Immature natural killer cell (primary cell): ENCODE data around the gene IFNAR2. TPM values are rescaled to one million over a fixed set of nuclear protein-coding genes. Genes with fewer than 3 reads are reported as not detected.
"Not testable (repeated sequence)": the region's sequence is repeated elsewhere in the genome, so short reads cannot be mapped to it uniquely, and the experiment has no call there.

ENCODE experiments used
- DNase-seq, 3 donors: peaks; one replicate each; pipeline ENCODE4 v3.0.0; 2022; ENCODE audit warnings: mixed read lengths in 1 of 3
- H3K27ac Mint-ChIP-seq, 6 donors: one replicate each; pipeline ENCODE4 v1.8.0; 2020; ENCODE audit warnings: mixed read lengths in 6 of 6, mild to moderate bottlenecking in 5 of 6, inconsistent platforms in 4 of 6, moderate library complexity in 3 of 6
- H3K27me3 Mint-ChIP-seq, 3 donors: one replicate each; pipeline ENCODE4 v1.8.0; 2020 to 2021; ENCODE audit warnings: low read depth in 3 of 3, mild to moderate bottlenecking in 3 of 3, mixed read lengths in 3 of 3, moderate library complexity in 3 of 3, inconsistent platforms in 1 of 3
- H3K36me3 Mint-ChIP-seq, 3 donors: one replicate each; pipeline ENCODE4 v1.8.0; 2020; ENCODE audit warnings: mixed read lengths in 3 of 3, inconsistent platforms in 2 of 3, mild to moderate bottlenecking in 2 of 3
- H3K4me1 Mint-ChIP-seq, 2 donors: one replicate each; pipeline ENCODE4 v1.8.0; 2020; ENCODE audit warnings: inconsistent platforms in 2 of 2, mild to moderate bottlenecking in 2 of 2, mixed read lengths in 2 of 2, moderate library complexity in 1 of 2
- H3K4me3 Mint-ChIP-seq, 5 donors: one replicate each; pipeline ENCODE4 v1.8.0; 2020; ENCODE audit warnings: mild to moderate bottlenecking in 5 of 5, mixed read lengths in 5 of 5, inconsistent platforms in 3 of 5, moderate library complexity in 3 of 5
- H3K9me3 Mint-ChIP-seq, 6 donors: one replicate each; pipeline ENCODE4 v1.8.0; 2020; ENCODE audit warnings: mild to moderate bottlenecking in 6 of 6, mixed read lengths in 6 of 6, inconsistent platforms in 4 of 6, moderate library complexity in 3 of 6
- polyA plus RNA-seq, 3 donors: library from polyadenylated mRNA; unstranded; fragments of 300-500 nt; fragmentation: Illumina TruSeq; gene quantifications; one replicate each; pipeline ENCODE4 v1.2.3, GENCODE V29; 2021

IFNAR2 gene
- polyA plus RNA-seq, 3 donors from 2014 or later, result 76.8 to 111 (median 87.9) TPM

DNA sequence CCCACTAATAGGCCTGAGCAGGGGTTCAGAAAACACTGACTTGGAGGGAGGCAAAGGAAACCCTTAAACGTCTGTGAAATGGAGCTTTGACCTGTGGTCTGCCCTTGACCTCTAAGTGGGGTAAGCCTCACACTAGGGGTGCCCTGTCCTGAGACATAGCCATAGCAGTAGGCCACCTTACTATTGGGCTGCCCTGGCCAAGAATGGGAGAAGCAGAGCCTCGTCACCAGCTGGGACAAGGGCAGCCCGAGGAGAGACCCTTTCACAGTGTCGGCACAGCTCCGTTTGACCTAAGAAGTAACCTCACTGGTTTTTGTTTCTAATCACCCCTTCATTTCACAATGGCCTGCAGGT, 26.4 kb upstream of the IFNAR2 start:
- Mint-ChIP-seq H3K9me3 (no peaks in the 10 kb centered on the region), H3K27me3 (peaks cover 10 to 15% (median 14%) of the 10 kb centered on the region in 3 donors), H3K36me3 (no peaks in the 10 kb centered on the region), H3K4me3 (peak overlapping the region in 4 of 5 donors; percentile 33 to 58 (median 44)), H3K4me1 (peaks cover 61 to 73% of the 10 kb centered on the region in 2 donors), H3K27ac (peak overlapping the region in 3 of 6 donors; percentile 40 to 48 (median 42))
- DNase-seq, result no peak

DNA sequence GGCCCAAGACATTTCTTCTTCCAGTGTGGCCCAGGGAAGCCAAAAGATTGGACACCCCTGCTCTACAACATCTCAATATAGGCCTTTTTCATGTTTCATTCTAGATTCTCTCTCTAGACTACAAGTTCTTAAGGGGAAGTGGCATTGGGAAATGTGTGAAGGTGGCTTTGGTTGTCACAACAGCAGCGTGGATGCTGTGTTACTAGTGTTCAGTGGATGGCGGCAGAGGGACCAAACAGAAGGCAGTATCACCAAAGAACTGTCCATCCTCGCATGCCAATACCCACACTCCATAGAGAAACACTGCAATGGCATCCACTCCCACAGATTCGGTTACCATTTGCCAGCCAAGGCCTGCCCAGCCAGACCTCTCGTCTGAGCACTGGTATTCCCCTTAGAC, 24.3 kb upstream of the IFNAR2 start:
- no peaks in the 10 kb centered on the region for H3K9me3 Mint-ChIP-seq
- peaks cover 6 to 12% (median 12%) of the 10 kb centered on the region in 3 donors for H3K27me3 Mint-ChIP-seq
- H3K27ac Mint-ChIP-seq, result peak overlapping the region; percentile 88 to 96 (median 93)
- DNase-seq, result peak; percentile 62 to 74 (median 70)
- peaks cover 62 to 72% of the 10 kb centered on the region in 2 donors for H3K4me1 Mint-ChIP-seq
- no peaks in the 10 kb centered on the region for H3K36me3 Mint-ChIP-seq
- peak overlapping the region; percentile 69 to 80 (median 79) for H3K4me3 Mint-ChIP-seq

DNA sequence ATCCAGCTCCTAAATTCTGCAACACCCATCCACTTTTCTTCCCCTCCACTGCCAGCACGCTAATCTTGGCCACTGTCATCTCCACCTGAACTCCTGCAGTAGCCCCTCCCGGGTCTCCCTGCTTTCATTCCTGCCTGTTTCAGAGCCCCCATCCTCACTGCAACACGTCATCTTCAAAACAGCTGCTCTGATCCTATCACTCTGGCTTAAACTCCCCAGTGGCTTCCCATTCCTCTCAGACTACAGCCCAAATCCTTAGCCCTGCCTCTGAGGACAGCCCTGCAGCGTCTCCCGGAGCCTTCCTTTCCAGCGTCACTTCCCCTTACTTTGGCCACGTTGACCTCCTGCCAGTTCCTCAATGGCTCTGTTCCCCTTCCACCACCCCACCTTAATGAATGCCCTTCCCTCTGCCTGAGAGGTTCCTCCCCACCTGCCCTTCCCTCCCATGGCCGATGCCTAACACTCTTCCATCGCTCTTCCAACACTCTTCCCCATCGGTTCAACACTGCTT, 22.9 kb upstream of the IFNAR2 start:
- Mint-ChIP-seq H3K27ac (peak overlapping the region; percentile 44 to 90 (median 66)), H3K4me3 (peak overlapping the region in 4 of 5 donors; percentile 41 to 61 (median 50)), H3K36me3 (no peaks in the 10 kb centered on the region), H3K9me3 (no peaks in the 10 kb centered on the region), H3K27me3 (peaks cover 6 to 12% (median 10%) of the 10 kb centered on the region in 3 donors), H3K4me1 (peaks cover 75 to 85% of the 10 kb centered on the region in 2 donors)
- DNase-seq, result no peak

DNA sequence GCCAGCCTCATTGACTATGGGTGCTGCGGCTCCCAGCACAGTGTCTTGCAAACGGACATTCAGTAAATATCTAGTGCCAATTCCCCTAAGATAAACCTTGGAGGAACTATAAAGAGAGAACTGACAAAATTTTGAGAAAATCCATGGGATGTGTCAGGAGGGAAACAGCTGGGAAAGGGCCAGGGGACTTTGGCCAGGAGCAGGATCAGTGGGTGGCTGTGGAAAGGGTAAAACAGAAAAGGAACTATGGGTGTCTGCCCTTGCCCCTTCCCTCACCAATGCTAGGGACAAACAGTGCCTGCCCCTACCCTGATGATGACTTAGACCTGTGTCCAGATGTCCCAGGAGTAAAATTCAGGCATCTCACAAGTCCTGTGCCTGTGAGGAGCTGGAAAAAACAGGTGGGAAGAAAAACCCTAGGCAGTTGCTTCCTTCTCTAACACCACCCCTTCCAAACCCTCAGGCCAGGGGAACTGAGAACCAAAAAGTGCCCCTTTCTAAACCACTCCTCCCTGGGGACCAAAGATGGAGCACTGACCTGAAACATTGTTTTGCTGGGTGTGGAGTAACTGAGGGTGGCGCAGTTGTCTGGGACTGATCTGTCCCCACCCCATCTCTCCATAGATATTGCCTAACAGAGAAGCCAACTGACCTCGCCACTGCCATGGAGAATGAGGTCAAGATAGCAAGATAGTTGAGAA, 22.1 kb upstream of the IFNAR2 start:
- Mint-ChIP-seq H3K9me3 (no peaks in the 10 kb centered on the region), H3K27me3 (peaks cover 9 to 11% (median 10%) of the 10 kb centered on the region in 3 donors), H3K27ac (peak overlapping the region; percentile 28 to 62 (median 48)), H3K4me3 (peak overlapping the region in 3 of 5 donors; percentile 24 to 29 (median 29)), H3K4me1 (peaks cover 76 to 85% of the 10 kb centered on the region in 2 donors), H3K36me3 (no peaks in the 10 kb centered on the region)
- DNase-seq, result no peak

DNA sequence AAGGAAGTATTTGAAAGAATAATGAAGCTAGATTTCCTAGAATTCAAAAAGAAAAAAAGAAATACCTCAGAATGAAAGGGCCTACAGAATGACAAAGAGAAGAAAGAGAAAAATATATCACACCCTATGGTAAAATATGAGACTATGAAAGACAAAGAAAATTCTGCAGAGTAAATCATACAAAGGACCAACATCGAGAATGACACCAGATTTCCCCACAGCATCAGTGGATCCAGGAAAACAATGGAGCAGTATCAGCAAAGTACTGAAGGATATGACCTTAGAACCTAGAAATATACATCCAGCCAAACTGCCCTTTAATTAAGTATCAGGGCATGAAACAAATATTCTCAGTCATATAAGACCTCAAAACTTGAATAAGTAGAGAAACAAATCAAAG, 21.2 kb upstream of the IFNAR2 start:
- H3K4me3 Mint-ChIP-seq, result peak overlapping the region in 1 of 5 donors; percentile 18
- peak overlapping the region in 4 of 6 donors; percentile 31 to 60 (median 41) for H3K27ac Mint-ChIP-seq
- no peaks in the 10 kb centered on the region for H3K9me3 Mint-ChIP-seq
- DNase-seq, result no peak
- peaks cover 6 to 10% (median 9%) of the 10 kb centered on the region in 3 donors for H3K27me3 Mint-ChIP-seq
- peaks cover 76 to 85% of the 10 kb centered on the region in 2 donors for H3K4me1 Mint-ChIP-seq
- H3K36me3 Mint-ChIP-seq, result no peaks in the 10 kb centered on the region

DNA sequence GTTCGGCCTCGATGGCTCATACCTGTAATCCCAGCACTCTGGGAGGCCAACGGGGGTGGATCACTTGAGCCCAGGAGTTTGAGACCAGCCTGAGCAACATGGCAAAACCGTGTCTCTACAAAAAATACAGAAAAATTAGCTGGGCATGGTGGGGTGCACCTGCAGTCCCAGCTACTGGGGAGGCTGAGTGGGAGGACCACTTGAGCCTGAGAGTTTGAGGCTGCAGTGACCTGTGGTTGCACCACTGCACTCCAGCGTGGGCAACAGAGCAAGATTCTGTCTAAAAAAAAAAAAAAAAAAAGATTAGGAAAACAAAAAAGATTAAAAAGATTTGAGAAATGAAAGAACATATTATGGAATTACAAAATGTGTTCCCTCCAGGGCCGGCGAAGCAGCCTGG, 18.4 kb upstream of the IFNAR2 start:
- no peaks in the 10 kb centered on the region for H3K36me3 Mint-ChIP-seq
- no peak for DNase-seq
- H3K4me1 Mint-ChIP-seq, result peaks cover 79 to 86% of the 10 kb centered on the region in 2 donors
- peak overlapping the region in 2 of 5 donors; percentile 15 to 32 for H3K4me3 Mint-ChIP-seq
- peaks cover 0 to 4% (median 3%) of the 10 kb centered on the region in 3 donors for H3K27me3 Mint-ChIP-seq
- no peaks in the 10 kb centered on the region for H3K9me3 Mint-ChIP-seq
- H3K27ac Mint-ChIP-seq, result peak overlapping the region in 2 of 6 donors; percentile 31 to 35

DNA sequence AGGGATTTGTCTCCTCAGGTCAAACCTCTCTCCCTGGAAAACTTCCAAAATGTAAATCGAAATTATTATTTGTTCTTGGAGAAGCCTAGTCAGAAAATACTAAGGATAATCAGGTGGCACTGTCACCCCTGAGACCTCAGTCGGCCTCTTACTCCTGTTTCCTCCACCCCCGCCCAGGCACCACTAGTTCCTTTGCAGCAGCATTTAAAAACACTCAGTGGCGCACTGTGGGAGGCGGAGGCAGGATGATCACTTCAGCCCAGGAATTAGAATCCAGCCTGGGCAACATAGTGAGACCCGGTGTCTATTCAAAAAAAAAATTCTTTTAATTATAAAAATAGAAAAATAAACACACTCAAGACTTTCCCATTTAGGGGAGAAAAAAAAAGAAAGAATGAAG, 18.0 kb upstream of the IFNAR2 start:
- Mint-ChIP-seq H3K4me1 (peaks cover 80 to 86% of the 10 kb centered on the region in 2 donors), H3K27ac (peak overlapping the region in 4 of 6 donors; percentile 73 to 89 (median 86)), H3K9me3 (no peaks in the 10 kb centered on the region), H3K27me3 (peaks cover 0 to 4% (median 3%) of the 10 kb centered on the region in 3 donors), H3K4me3 (peak overlapping the region in 3 of 5 donors; percentile 81 to 84 (median 81)), H3K36me3 (no peaks in the 10 kb centered on the region)
- no peak for DNase-seq

DNA sequence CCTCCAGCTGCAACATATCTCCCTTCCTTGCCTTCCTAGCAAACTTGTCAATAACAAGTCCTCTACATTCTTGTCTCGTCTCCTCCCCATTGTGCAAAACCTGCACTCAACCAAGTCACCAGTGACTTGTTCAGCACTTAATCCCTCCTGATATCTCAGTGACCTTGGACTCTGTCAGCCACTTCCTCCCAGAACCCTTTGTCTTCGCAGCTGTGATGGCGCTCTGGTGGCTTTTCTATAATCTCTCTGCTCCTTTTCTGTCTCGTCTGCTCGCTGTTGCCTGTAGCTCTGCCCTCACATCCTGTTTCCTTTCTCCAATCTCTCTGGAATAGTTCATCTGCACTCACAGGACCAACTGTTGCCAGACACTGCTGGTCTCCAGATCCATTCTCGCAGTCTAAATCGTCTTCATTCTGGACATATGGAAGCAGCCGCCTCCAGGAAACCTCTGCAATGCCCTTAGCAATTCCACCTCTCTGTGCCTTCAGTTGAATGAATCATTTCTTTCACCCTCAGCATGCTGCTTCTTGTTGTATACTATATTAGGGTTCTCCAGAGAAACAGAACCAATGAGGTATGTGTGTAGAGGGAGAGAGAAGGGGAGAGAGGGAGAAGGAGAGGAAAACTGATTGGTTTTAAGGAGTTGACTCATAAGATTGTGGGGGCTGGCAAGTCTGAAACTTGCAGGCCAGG, 17.4 kb upstream of the IFNAR2 start:
- Mint-ChIP-seq H3K36me3 (no peaks in the 10 kb centered on the region), H3K4me1 (peaks cover 80 to 86% of the 10 kb centered on the region in 2 donors), H3K4me3 (peak overlapping the region; percentile 63 to 84 (median 81)), H3K9me3 (no peaks in the 10 kb centered on the region), H3K27ac (peak overlapping the region; percentile 72 to 89 (median 85)), H3K27me3 (peaks cover 0 to 4% (median 3%) of the 10 kb centered on the region in 3 donors)
- peak in 1 of 3 donors; percentile 36 for DNase-seq

DNA sequence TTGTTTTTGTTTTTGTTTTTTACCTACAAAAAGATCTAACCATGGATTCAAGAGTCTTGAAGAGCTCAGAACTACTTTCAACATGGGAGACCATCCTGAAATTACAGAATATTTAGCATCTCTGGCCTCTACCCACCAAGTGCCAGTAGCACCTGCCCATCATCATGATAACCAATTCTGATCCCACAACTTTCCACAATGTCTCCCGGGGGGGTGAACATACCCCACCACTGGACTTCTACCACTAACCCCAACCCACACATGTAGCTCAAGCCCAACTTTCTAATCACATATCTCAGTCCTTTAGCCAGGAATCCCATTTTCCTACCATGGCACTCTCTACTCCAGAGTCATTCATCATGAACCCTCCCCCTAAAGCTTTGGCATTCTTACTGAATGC, 15.7 kb upstream of the IFNAR2 start:
- Mint-ChIP-seq H3K4me1 (peaks cover 80 to 89% of the 10 kb centered on the region in 2 donors), H3K27me3 (peaks cover 0 to 4% (median 3%) of the 10 kb centered on the region in 3 donors), H3K4me3 (peak overlapping the region in 4 of 5 donors; percentile 26 to 56 (median 38))

DNA sequence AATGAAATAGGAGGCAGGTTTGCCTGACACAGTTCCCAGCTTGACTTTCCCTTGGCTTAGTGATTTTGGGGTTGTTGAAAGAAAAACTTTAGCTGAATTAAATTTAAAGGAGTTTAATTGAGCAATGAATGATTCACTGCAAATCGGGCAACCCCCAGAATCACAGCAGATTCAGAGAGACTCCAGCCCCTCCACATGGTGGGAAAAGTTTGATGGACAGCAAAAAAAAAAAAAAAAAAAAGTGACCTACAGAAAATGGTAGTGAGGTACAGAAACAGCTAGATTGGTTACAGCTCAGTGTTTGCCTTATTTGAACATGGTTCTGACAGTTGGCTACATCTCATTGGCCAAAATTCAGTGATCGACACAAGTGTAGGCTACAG, 12.6 kb upstream of the IFNAR2 start:
- DNase-seq, result no peak
- no peak overlapping the region for H3K4me3 Mint-ChIP-seq
- H3K9me3 Mint-ChIP-seq, result no peaks in the 10 kb centered on the region
- H3K27ac Mint-ChIP-seq, result peak overlapping the region in 5 of 6 donors; percentile 78 to 94 (median 87)
- H3K27me3 Mint-ChIP-seq, result peaks cover 0 to 5% (median 3%) of the 10 kb centered on the region in 3 donors
- peaks cover 0 to 4% (median 0%) of the 10 kb centered on the region in 3 donors for H3K36me3 Mint-ChIP-seq
- peaks cover 80 to 92% of the 10 kb centered on the region in 2 donors for H3K4me1 Mint-ChIP-seq

More for the DNA sequence above, 15.7 kb upstream of the IFNAR2 start:
- Mint-ChIP-seq H3K27ac (peak overlapping the region; percentile 9 to 80 (median 74)), H3K9me3 (no peaks in the 10 kb centered on the region), H3K36me3 (peaks cover 0 to 4% (median 0%) of the 10 kb centered on the region in 3 donors)
- DNase-seq, result no peak

DNA sequence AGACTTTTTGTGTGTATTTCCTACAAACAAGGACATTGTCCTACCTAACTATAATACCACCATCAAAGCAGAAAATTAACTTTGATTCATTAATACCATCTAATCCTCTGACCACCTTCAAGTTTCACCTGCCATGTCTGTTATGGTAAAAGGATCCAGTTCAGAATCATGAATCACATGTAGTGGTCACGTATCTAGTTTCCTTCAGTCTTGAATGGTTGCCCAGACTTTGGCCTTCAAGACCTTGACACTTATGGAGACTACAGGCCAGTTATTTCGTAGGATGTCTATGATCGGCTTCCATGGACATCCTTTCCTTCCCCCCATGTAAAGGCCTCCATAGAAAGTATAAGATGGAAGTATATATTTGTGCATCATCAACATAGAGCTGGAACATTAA, 10.4 kb upstream of the IFNAR2 start:
- peaks cover 59 to 70% of the 10 kb centered on the region in 2 donors for H3K4me1 Mint-ChIP-seq
- peaks cover 0 to 5% (median 0%) of the 10 kb centered on the region in 3 donors for H3K27me3 Mint-ChIP-seq
- peaks cover 0 to 4% (median 0%) of the 10 kb centered on the region in 3 donors for H3K36me3 Mint-ChIP-seq
- H3K4me3 Mint-ChIP-seq, result peak overlapping the region in 1 of 5 donors; percentile 18
- H3K27ac Mint-ChIP-seq, result peak overlapping the region in 4 of 6 donors; percentile 12 to 72 (median 40)
- H3K9me3 Mint-ChIP-seq, result no peaks in the 10 kb centered on the region
- DNase-seq, result no peak

DNA sequence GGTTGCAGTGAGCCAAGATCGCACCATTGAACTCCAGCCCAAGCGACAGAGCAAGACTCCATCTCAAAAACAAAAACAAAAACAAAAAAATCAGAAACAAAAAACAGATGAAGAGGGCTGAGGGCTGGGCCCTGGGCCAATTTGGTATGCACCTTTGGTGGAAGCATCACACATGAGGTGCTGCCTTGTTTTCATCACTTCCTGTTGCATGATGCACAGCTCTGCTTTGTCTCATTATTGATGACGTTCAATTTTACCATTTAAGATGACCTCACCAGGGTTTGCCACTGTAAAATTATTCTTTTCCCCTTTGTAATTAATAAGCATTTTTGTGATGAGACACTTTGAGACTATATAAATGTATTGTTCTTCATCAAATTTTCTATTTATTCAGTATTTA, 9.8 kb upstream of the IFNAR2 start:
- H3K4me1 Mint-ChIP-seq, result peaks cover 53 to 63% of the 10 kb centered on the region in 2 donors
- H3K4me3 Mint-ChIP-seq, result no peak overlapping the region
- DNase-seq, result no peak
- peak overlapping the region in 1 of 6 donors; percentile 40 for H3K27ac Mint-ChIP-seq
- peaks cover 0 to 4% (median 0%) of the 10 kb centered on the region in 3 donors for H3K36me3 Mint-ChIP-seq
- H3K27me3 Mint-ChIP-seq, result peaks cover 0 to 5% (median 0%) of the 10 kb centered on the region in 3 donors
- H3K9me3 Mint-ChIP-seq, result no peaks in the 10 kb centered on the region

DNA sequence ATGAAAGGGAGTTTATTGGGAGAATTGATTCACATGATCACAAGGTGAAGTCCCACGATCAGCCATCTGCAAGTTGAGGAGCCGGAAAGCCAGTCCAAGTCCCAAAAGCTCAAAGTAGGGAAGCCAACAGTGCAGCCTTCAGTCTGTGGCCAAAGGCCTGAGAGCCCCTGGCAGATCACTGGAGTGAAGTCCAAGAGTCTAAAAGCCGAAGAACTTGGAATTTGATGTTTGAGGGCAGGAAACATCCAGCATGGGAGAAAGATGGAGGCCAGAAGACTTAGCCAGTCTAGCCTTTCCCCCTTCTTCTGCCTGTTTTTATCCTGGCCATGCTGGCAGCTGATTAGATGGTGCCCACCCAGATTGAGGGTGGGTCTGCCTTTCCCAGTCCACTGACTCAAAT, 4.4 kb upstream of the IFNAR2 start:
- H3K9me3 Mint-ChIP-seq, H3K27ac Mint-ChIP-seq, H3K4me3 Mint-ChIP-seq, H3K36me3 Mint-ChIP-seq, DNase-seq: not testable (repeated sequence)
- H3K27me3 Mint-ChIP-seq, result peaks cover 0 to 12% (median 8%) of the 10 kb centered on the region in 3 donors
- peaks cover 24 to 38% of the 10 kb centered on the region in 2 donors for H3K4me1 Mint-ChIP-seq
